PC-3 (cell line): ENCODE measurements around the gene TFDP2. TPM values are rescaled to one million over a fixed set of nuclear protein-coding genes. Genes with fewer than 3 reads are reported as not detected.

Experiments used
- ATAC-seq: fragments of 200-7000 bp; cut with Tn5 transposase; 2 replicates; pipeline ENCODE4 v1.9.1; 2020; ENCODE audit warnings: mild to moderate bottlenecking, moderate library complexity
- BruUV-seq: library from RNA; stranded (reverse); fragments of 400-500 nt; replicated peaks from 2 replicates; lab custom pipeline; 2021; lab: Mats Ljungman, UMichigan
- CTCF ChIA-PET: fragments of 300-600 bp; sonication (Branson Sonifier 250); formaldehyde crosslinking; loops from one replicate; lab custom pipeline; 2022; ENCODE audit warnings: antibody characterized with exemption; lab: Charles Lee
- POLR2A ChIA-PET: fragments of 300-600 bp; sonication (Branson Sonifier 250); formaldehyde crosslinking; loops from one replicate; lab custom pipeline; 2022; ENCODE audit warnings: antibody characterized with exemption; ENCODE audit not compliant: unreplicated experiment; lab: Charles Lee
- DNase-seq: peaks from one replicate; pipeline ENCODE4 v3.0.0-alpha.2; 2015
- H2AFZ ChIP-seq: fragments of 300-600 bp; sonication (generic); 2 replicates; pipeline ENCODE4 v1.6.0; 2016; ENCODE audit warnings: antibody characterized with exemption, low read length
- H3F3A ChIP-seq: fragments of 300-600 bp; sonication (generic); one replicate; pipeline ENCODE4 v1.6.0; 2017; ENCODE audit warnings: antibody characterized with exemption, low read length, control low read depth, mild to moderate bottlenecking; ENCODE audit not compliant: unreplicated experiment
- H3K27ac ChIP-seq: fragments of 300-600 bp; sonication (generic); 2 replicates; pipeline ENCODE4 v1.5.1; 2016; ENCODE audit warnings: mild to moderate bottlenecking, low read length
- H3K27me3 ChIP-seq: fragments of 300-600 bp; sonication (generic); 2 replicates; pipeline ENCODE4 v1.6.1; 2016; ENCODE audit warnings: low read length, mixed read lengths
- H3K36me3 ChIP-seq: fragments of 300-600 bp; sonication (generic); 2 replicates; pipeline ENCODE4 v1.6.1; 2016; ENCODE audit warnings: low read depth, mixed run types, low read length, mixed read lengths
- H3K4me1 ChIP-seq: fragments of 300-600 bp; sonication (generic); 2 replicates; pipeline ENCODE4 v1.5.1; 2016; ENCODE audit warnings: low read length; ENCODE audit not compliant: insufficient read depth
- H3K4me2 ChIP-seq: fragments of 300-600 bp; sonication (generic); 2 replicates; pipeline ENCODE4 v1.6.0; 2016; ENCODE audit warnings: low read length
- H3K4me3 ChIP-seq: fragments of 300-600 bp; sonication (generic); 2 replicates; pipeline ENCODE4 v1.5.1; 2016; ENCODE audit warnings: mild to moderate bottlenecking, low read length, mixed read lengths
- H3K79me2 ChIP-seq: fragments of 300-600 bp; sonication (generic); 2 replicates; pipeline ENCODE4 v1.6.1; 2017; ENCODE audit warnings: low read length, mixed read lengths
- H3K9ac ChIP-seq: fragments of 300-600 bp; sonication (generic); 2 replicates; pipeline ENCODE4 v1.6.0; 2016; ENCODE audit warnings: mild to moderate bottlenecking, low read length
- H3K9me2 ChIP-seq: fragments of 300-600 bp; sonication (generic); replicated peaks from 2 replicates; pipeline ENCODE4 v1.6.1; 2016; ENCODE audit warnings: mixed run types, low read length, mixed read lengths
- H3K9me3 ChIP-seq: fragments of 300-600 bp; sonication (generic); 2 replicates; pipeline ENCODE4 v1.6.1; 2016; ENCODE audit warnings: low read length, mixed read lengths
- H4K20me1 ChIP-seq: fragments of 300-600 bp; sonication (generic); 2 replicates; pipeline ENCODE4 v1.6.1; 2016; ENCODE audit warnings: low read length, mixed read lengths
- EZH2 ChIP-seq: fragments of 300-600 bp; sonication (generic); IDR thresholded peaks from one replicate; pipeline ENCODE4 v1.6.1; 2017; ENCODE audit warnings: antibody characterized with exemption, mild to moderate bottlenecking, low read length; ENCODE audit not compliant: unreplicated experiment
- EZH2phosphoT487 ChIP-seq: fragments of 300-600 bp; sonication (generic); IDR thresholded peaks from 2 replicates; pipeline ENCODE4 v1.6.1; 2018; ENCODE audit warnings: mild to moderate bottlenecking, antibody characterized with exemption, low read length, borderline replicate concordance
- intact Hi-C: fragments of 100-400 bp; cut with micrococcal nuclease; formaldehyde crosslinking; loops from 2 replicates; pipeline ENCODE4 v1.9.0; 2023
- total RNA-seq: library from RNA; depleted of rRNA; stranded (reverse); fragments of >200 nt; gene quantifications from 2 replicates; pipeline ENCODE4 v1.2.3, GENCODE V29; 2014
- TF ChIP-seq, protein P1 (sequence below): fragments of 300-600 bp; sonication (generic); conservative IDR thresholded peaks from 2 replicates; pipeline ENCODE4 v1.5.1; 2017; ENCODE audit warnings: antibody characterized with exemption, low read depth, mild to moderate bottlenecking, low read length

TFDP2 gene
- total RNA-seq, 1 experiment from 2014 or later = 37.9 TPM

DNA sequence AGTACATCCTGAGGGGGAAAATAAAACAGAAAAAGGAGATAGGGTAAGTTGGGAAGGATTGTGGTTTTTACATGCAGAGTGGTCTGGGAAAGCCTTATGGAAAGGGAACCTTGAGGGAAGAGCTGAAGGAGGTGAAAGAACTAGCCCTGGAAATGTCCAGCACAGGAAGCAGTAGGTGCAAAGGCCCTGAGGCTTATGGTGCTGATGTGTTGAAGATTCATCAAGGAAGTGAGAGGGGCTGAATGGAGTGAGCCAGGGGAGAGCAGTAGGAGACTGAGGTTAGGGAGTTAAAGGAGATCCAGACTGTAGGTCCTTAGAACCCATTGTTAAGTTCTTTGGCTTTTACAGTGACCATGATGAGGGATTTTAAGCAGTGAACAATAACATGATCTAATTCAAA, 239.9 kb downstream of the TFDP2 start:
- no peak overlapping the region for H3K4me3 ChIP-seq
- H3K4me2 ChIP-seq = no peak overlapping the region
- 0 out of 2 replicates have a peak, but pooled peaks cover 2% of the 10 kb centered on the region for H3K36me3 ChIP-seq
- H3K4me1 ChIP-seq = no peaks in the 10 kb centered on the region
- DNase-seq = no peak
- no peaks in the 10 kb centered on the region for H3F3A ChIP-seq
- H3K9me2 ChIP-seq = no peaks in the 10 kb centered on the region
- H3K9me3 ChIP-seq = no peaks in the 10 kb centered on the region
- no peaks in the 10 kb centered on the region for H4K20me1 ChIP-seq
- no peak for TF ChIP-seq EZH2
- TF ChIP-seq EZH2phosphoT487 = no peak
- TF ChIP-seq, protein P1, sequence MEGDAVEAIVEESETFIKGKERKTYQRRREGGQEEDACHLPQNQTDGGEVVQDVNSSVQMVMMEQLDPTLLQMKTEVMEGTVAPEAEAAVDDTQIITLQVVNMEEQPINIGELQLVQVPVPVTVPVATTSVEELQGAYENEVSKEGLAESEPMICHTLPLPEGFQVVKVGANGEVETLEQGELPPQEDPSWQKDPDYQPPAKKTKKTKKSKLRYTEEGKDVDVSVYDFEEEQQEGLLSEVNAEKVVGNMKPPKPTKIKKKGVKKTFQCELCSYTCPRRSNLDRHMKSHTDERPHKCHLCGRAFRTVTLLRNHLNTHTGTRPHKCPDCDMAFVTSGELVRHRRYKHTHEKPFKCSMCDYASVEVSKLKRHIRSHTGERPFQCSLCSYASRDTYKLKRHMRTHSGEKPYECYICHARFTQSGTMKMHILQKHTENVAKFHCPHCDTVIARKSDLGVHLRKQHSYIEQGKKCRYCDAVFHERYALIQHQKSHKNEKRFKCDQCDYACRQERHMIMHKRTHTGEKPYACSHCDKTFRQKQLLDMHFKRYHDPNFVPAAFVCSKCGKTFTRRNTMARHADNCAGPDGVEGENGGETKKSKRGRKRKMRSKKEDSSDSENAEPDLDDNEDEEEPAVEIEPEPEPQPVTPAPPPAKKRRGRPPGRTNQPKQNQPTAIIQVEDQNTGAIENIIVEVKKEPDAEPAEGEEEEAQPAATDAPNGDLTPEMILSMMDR = no peak
- H3K27me3 ChIP-seq = no peaks in the 10 kb centered on the region
- intact Hi-C loops = no loop called here
- ChIA-PET POLR2A (no interaction called here), CTCF (no interaction called here)
- H2AFZ ChIP-seq = no peak overlapping the region
- H3K9ac ChIP-seq = no peak overlapping the region
- no peaks in the 10 kb centered on the region for H3K79me2 ChIP-seq
- H3K27ac ChIP-seq = no peak overlapping the region
- ATAC-seq = no peak
- BruUV-seq = no TSS peak

DNA sequence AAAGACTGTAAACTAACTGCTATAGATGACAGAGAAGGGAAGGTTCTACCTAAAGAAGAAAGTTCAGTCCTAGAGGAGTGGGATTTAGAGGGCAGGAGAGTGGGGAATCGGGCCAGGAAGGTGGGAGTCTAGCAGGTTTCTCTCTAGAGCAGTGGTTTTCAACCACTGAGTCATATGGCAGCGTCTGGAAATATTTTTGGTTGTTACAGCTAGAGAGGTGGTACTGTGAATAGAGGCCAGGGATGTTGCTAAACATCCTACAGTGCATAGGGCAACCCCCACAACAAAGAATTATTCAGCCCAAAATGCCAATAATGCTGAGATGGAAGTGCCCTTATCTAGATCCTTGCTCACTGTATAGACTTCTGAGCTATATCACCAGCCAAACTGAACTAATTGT, 244.2 kb downstream of the TFDP2 start:
- no peaks in the 10 kb centered on the region for H3K27me3 ChIP-seq
- no peaks in the 10 kb centered on the region for H3K4me1 ChIP-seq
- H3K4me3 ChIP-seq = no peak overlapping the region
- no peak overlapping the region for H2AFZ ChIP-seq
- H3K9me2 ChIP-seq = no peaks in the 10 kb centered on the region
- no peak overlapping the region for H3K27ac ChIP-seq
- POLR2A ChIA-PET = no interaction called here
- H4K20me1 ChIP-seq = no peaks in the 10 kb centered on the region
- no peak for DNase-seq
- no peak overlapping the region for H3K4me2 ChIP-seq
- no peak for ATAC-seq
- TF ChIP-seq EZH2phosphoT487 (no peak), EZH2 (no peak)
- CTCF ChIA-PET = no interaction called here
- no peaks in the 10 kb centered on the region for H3F3A ChIP-seq
- H3K9ac ChIP-seq = no peak overlapping the region
- BruUV-seq = no TSS peak
- peaks cover 2% of the 10 kb centered on the region; the same call in 1 of the 2 replicates for H3K36me3 ChIP-seq
- no peaks in the 10 kb centered on the region for H3K9me3 ChIP-seq
- intact Hi-C loops = no loop called here
- no peaks in the 10 kb centered on the region for H3K79me2 ChIP-seq

DNA sequence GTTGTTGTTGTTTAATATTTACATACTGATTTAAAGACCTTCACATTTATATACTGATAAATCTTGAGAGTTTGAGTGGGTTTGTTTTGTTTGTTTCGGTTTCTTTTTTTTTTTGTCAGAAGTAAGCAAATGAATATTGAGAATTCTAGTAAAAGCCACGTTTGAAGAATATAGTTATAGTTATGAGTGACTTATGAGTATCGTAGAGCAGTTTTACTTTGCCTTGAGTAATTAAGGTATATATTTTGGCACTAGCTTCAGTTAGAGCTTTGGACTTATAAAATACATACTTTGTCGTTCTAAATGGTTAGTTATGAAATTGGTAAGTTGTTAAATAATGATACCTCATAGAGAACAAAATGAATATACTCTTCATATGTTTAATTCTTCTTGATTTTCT, 245.1 kb downstream of the TFDP2 start:
- Histone ChIP-seq H3K9me2 (no peaks in the 10 kb centered on the region), H3K9me3 (no peaks in the 10 kb centered on the region), H3K27ac (no peak overlapping the region), H4K20me1 (no peaks in the 10 kb centered on the region), H3K9ac (no peak overlapping the region), H3F3A (no peaks in the 10 kb centered on the region), H2AFZ (no peak overlapping the region), H3K4me1 (no peaks in the 10 kb centered on the region), H3K27me3 (no peaks in the 10 kb centered on the region), H3K4me2 (no peak overlapping the region), H3K36me3 (peaks cover 5% of the 10 kb centered on the region; the same call in 1 of the 2 replicates), H3K4me3 (no peak overlapping the region), H3K79me2 (no peaks in the 10 kb centered on the region)
- ChIA-PET POLR2A (no interaction called here), CTCF (no interaction called here)
- DNase-seq (no peak), ATAC-seq (no peak)
- BruUV-seq = no TSS peak
- TF ChIP-seq EZH2phosphoT487 (no peak), EZH2 (no peak)
- TF ChIP-seq, protein P1 = no peak
- intact Hi-C loops = no loop called here
